Muscle of leg (tissue), 11 donors: Measurements from ENCODE around the gene VPS37B. TPM values are rescaled to one million over a fixed set of nuclear protein-coding genes. Genes with fewer than 3 reads are reported as not detected.

Experiments
- DNase-seq: peaks from one replicate; pipeline ENCODE4 v3.0.0; 2013
- H3K27ac ChIP-seq: one replicate; pipeline ENCODE4 v1.5.1; 2013; ENCODE audit warnings: mild to moderate bottlenecking, low read length, control low read depth
- H3K27me3 ChIP-seq: one replicate; pipeline ENCODE4 v1.6.1; 2013; ENCODE audit warnings: low read length; ENCODE audit not compliant: control insufficient read depth, insufficient read depth
- H3K36me3 ChIP-seq: one replicate; pipeline ENCODE4 v1.6.1; 2013; ENCODE audit warnings: low read length; ENCODE audit not compliant: control insufficient read depth, insufficient read depth
- H3K4me1 ChIP-seq: one replicate; pipeline ENCODE4 v1.6.1; 2013; ENCODE audit warnings: low read length; ENCODE audit not compliant: control insufficient read depth, insufficient read depth
- H3K4me3 ChIP-seq: one replicate; pipeline ENCODE4 v1.5.1; 2013; ENCODE audit warnings: low read length, control low read depth
- H3K9me3 ChIP-seq: replicated peaks from 2 replicates; pipeline ENCODE4 v1.6.1; 2013; ENCODE audit warnings: low read depth, low read length; ENCODE audit not compliant: control insufficient read depth
- WGBS: methylation state at CpG from one replicate; pipeline ENCODE4 v1.1.5; 2013; ENCODE audit warnings: missing lambda C conversion rate; ENCODE audit not compliant: insufficient coverage; 5-methylcytosine and 5-hydroxymethylcytosine counted together
- polyA plus RNA-seq, 8 donors: library from polyadenylated mRNA; unstranded; fragments of 120-200 nt; gene quantifications; one replicate each; pipeline versions ENCODE4 v1.2.1 to v1.2.3, GENCODE V29; 2013; ENCODE audit warnings: inconsistent platforms in 1 of 8, low replicate concordance in 1 of 8; ENCODE audit not compliant: insufficient read length in 8 of 8, insufficient read depth in 1 of 8
- total RNA-seq: library from RNA; stranded (reverse); fragments of 120-200 nt; gene quantifications from one replicate; pipeline ENCODE4 v1.2.4, GENCODE V29; 2013

Gene VPS37B
- total and polyA plus RNA-seq, 9 donors = 15.6 to 29.0 (median 25.1) TPM

- Histone ChIP-seq H3K9me3 (no peaks in the 10 kb centered on the region), H3K36me3 (no peaks in the 10 kb centered on the region), H3K4me1 (peaks cover 20% of the 10 kb centered on the region), H3K27me3 (no peaks in the 10 kb centered on the region), H3K4me3 (no peak overlapping the region), H3K27ac (peak overlapping the region; percentile 58)
- no CpG with 5 or more reads among the region's 3 CpGs for WGBS
- no peak for DNase-seq
Observed at GRCh38 chr12:122934722-122935121, 38.8 kb upstream of the VPS37B start.

DNA sequence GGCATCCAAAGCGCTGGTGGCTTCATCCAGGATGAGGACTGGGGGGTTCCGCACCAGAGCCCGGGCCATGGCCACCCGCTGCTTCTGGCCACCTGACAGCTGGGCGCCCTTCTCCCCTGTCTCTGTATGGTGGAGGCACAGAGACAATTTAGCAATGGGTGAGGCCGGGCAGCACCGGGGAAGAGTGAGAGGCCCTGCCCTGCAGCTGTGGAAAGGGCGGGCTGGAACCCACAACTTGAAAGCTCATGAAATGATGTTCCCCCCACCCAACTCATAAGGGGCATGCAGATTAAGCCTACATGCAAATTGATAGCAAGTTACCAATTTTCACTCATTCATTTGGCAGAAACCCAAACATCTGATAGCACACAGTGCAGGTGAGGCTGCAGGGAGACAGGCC is 36.3 kb upstream of the VPS37B start:
- Histone ChIP-seq H3K27ac (no peak overlapping the region), H3K4me3 (no peak overlapping the region), H3K9me3 (no peaks in the 10 kb centered on the region), H3K36me3 (no peaks in the 10 kb centered on the region), H3K4me1 (peaks cover 44% of the 10 kb centered on the region), H3K27me3 (no peaks in the 10 kb centered on the region)
- WGBS = 88% methylated on average over 8 of the region's 8 CpGs
- DNase-seq = no peak

- peaks cover 35% of the 10 kb centered on the region for H3K4me1 ChIP-seq
- H3K27me3 ChIP-seq = no peaks in the 10 kb centered on the region
- WGBS = 89% methylated on average over 23 of the region's 23 CpGs
- H3K4me3 ChIP-seq = no peak overlapping the region
- no peaks in the 10 kb centered on the region for H3K9me3 ChIP-seq
- DNase-seq = no peak
- no peaks in the 10 kb centered on the region for H3K36me3 ChIP-seq
- peak overlapping the region; percentile 88 for H3K27ac ChIP-seq
Observed at GRCh38 chr12:122929812-122930211, 33.9 kb upstream of the VPS37B start.

DNA sequence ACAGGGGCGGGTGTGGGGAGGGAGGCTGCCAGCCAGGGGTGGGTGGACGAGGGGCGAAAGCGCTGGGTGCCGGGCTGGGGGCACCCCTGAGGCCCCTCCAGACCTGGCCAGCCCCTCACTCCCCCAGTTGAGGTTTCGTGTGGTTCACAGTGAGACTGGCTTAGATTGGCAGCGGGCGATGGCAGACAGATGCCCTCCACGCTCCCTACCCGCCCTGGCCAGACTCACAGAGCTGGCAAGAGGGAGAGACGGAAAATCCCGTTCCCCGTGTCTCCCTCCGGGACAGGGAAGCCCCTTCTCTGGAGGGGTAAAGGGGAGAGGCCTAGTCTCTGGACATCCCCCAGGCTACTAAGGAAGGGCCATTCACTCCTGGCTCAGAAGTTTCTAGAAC is 33.2 kb upstream of the VPS37B start:
- DNase-seq = no peak
- H3K36me3 ChIP-seq = no peaks in the 10 kb centered on the region
- H3K4me3 ChIP-seq = no peak overlapping the region
- peak overlapping the region; percentile 88 for H3K27ac ChIP-seq
- H3K9me3 ChIP-seq = no peaks in the 10 kb centered on the region
- H3K4me1 ChIP-seq = peaks cover 35% of the 10 kb centered on the region
- 86% methylated on average over 8 of the region's 14 CpGs for WGBS
- no peaks in the 10 kb centered on the region for H3K27me3 ChIP-seq

- no peaks in the 10 kb centered on the region for H3K36me3 ChIP-seq
- H3K9me3 ChIP-seq = no peaks in the 10 kb centered on the region
- H3K4me1 ChIP-seq = peaks cover 35% of the 10 kb centered on the region
- no peak overlapping the region for H3K4me3 ChIP-seq
- DNase-seq = peak; percentile 58
- WGBS = 20% methylated on average over 1 of the region's 12 CpGs
- peak overlapping the region; percentile 88 for H3K27ac ChIP-seq
- H3K27me3 ChIP-seq = no peaks in the 10 kb centered on the region
Observed at GRCh38 chr12:122928404-122929147, 32.7 kb upstream of the VPS37B start.

DNA sequence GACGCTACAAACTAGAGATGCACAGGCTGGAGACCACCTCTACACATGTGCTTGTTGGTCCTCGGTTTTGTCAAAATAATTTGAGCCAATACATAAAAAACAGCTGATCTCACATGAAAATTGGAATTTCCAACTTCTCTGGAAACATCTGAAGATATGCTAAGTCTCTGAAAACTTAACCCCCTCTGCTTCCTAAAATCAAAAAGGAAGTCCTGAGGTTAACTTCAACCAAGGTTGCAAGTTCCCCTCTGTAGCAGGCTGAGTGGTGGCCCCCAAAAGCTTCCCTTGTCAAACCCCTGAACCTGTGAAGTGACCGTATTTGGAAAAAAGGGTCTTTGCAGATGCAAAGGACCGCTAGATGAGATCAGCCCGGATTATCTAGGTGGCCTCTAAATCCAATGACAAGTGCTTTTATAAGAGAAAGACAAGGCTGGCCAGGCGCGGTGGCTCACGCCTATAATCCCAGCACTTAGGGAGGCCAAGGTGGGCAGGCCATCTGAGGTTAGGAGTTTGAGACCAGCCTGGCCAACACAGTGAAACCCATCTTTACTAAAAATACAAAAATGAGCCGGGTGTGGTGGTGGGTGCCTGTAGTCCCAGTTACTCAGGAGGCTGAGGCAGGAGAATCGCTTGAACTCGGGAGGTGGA is 32.0 kb upstream of the VPS37B start:
- H3K36me3 ChIP-seq = no peaks in the 10 kb centered on the region
- no peaks in the 10 kb centered on the region for H3K27me3 ChIP-seq
- peaks cover 35% of the 10 kb centered on the region for H3K4me1 ChIP-seq
- no peak for DNase-seq
- 26% methylated on average over 2 of the region's 11 CpGs for WGBS
- H3K9me3 ChIP-seq = no peaks in the 10 kb centered on the region
- peak overlapping the region; percentile 70 for H3K27ac ChIP-seq
- no peak overlapping the region for H3K4me3 ChIP-seq

- no peak overlapping the region for H3K27ac ChIP-seq
- DNase-seq = no peak
- no peak overlapping the region for H3K4me3 ChIP-seq
Observed at GRCh38 chr12:122921917-122922316, 26.0 kb upstream of the VPS37B start.

GRCh38 chr12:122920687-122921086 is 24.8 kb upstream of the VPS37B start:
- WGBS = no CpG with 5 or more reads among the region's 5 CpGs
- Histone ChIP-seq H3K4me3 (no peak overlapping the region), H3K9me3 (no peaks in the 10 kb centered on the region), H3K27me3 (no peaks in the 10 kb centered on the region), H3K36me3 (no peaks in the 10 kb centered on the region), H3K4me1 (peaks cover 17% of the 10 kb centered on the region), H3K27ac (no peak overlapping the region)
- DNase-seq = no peak

More at GRCh38 chr12:122921917-122922316, 26.0 kb upstream of the VPS37B start:
- WGBS = 26% methylated on average over 6 of the region's 8 CpGs
- no peaks in the 10 kb centered on the region for H3K27me3 ChIP-seq
- no peaks in the 10 kb centered on the region for H3K36me3 ChIP-seq
- H3K4me1 ChIP-seq = peaks cover 17% of the 10 kb centered on the region
- H3K9me3 ChIP-seq = no peaks in the 10 kb centered on the region

DNA sequence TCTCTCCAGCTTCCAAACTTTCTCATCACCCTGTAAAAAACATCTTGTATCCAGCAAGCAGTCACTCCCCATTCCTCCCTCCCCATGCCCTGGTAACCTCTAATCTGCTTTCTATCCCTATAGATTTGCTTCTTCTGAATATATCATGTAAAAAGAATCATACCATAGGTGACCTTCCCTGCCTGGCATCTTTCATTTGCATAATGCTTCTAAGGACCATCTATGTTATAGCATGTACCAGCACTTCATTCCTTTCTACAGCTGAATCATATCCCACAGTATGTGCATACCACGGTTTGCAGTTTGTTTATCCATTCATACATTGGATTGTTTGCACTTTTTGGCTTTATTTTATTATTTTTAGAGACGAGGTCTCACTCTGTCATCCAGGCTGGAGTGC is 22.9 kb upstream of the VPS37B start:
- no peak overlapping the region for H3K27ac ChIP-seq
- H3K27me3 ChIP-seq = no peaks in the 10 kb centered on the region
- DNase-seq = no peak
- no peaks in the 10 kb centered on the region for H3K9me3 ChIP-seq
- H3K4me1 ChIP-seq = peaks cover 17% of the 10 kb centered on the region
- no peaks in the 10 kb centered on the region for H3K36me3 ChIP-seq
- no peak overlapping the region for H3K4me3 ChIP-seq
- no CpG with 5 or more reads among the region's 2 CpGs for WGBS

DNA sequence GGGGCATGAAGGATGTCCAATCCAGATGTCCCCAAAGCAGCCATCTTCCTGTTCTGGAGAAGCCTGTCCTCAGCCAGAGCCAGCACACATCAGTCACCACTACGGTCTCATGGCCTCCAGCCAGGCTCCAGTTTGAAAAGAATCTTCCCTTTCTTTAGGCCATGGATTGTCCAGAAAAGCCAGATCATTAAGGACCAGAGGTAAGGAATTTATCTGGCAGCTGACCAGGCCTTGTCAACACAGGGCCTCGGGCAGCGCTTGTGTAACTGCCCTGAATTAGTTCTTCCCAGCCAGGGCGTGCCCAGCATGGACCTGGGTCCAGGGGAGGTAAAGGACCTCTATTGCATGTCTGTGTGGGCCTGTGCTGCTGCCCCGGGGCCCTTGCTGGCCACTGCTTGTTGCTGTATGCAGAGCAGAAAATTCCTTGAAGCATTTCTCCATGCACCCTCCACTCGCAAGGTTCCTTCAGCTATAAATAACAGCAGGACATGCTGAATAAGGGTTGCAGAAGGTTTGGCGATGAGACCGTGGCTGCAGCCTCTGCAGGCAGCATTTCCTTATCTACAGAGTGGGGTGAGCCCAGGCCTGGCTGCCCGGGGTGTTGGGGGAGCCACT is 21.7 kb upstream of the VPS37B start:
- DNase-seq = peak; percentile 44
- Histone ChIP-seq H3K4me1 (peaks cover 17% of the 10 kb centered on the region), H3K36me3 (no peaks in the 10 kb centered on the region), H3K4me3 (no peak overlapping the region), H3K9me3 (no peaks in the 10 kb centered on the region), H3K27me3 (no peaks in the 10 kb centered on the region), H3K27ac (peak overlapping the region; percentile 70)
- 23% methylated on average over 4 of the region's 9 CpGs for WGBS
